CD4-positive, alpha-beta T cell treated with Interleukin-4 for 1 hour (primary cell): Measurements from ENCODE around the gene ROS1.

Experiments
- DNase-seq, 2 donors: peaks; one replicate each; pipeline ENCODE4 v3.0.0-alpha.2; 2020 to 2022

Gene ROS1

GRCh38 chr6:117306227-117306790, 119.4 kb downstream of the ROS1 start:
- DNase-seq = no peak

- DNase-seq = no peak
Measured at GRCh38 chr6:117304446-117304845, 121.3 kb downstream of the ROS1 start.

GRCh38 chr6:117303323-117303722, 122.4 kb downstream of the ROS1 start:
- DNase-seq = no peak

GRCh38 chr6:117298941-117299340, 126.8 kb downstream of the ROS1 start:
- DNase-seq = no peak

GRCh38 chr6:117290173-117290846, 135.4 kb downstream of the ROS1 start:
- no peak for DNase-seq

- DNase-seq = no peak
Measured at GRCh38 chr6:117288083-117288715, 137.5 kb downstream of the ROS1 start.

- DNase-seq = no peak
Measured at GRCh38 chr6:117280922-117281321, 144.8 kb downstream of the ROS1 start.

GRCh38 chr6:117276778-117277316, 148.9 kb downstream of the ROS1 start:
- no peak for DNase-seq

- no peak for DNase-seq
Measured at GRCh38 chr6:117275711-117276110, 150.0 kb downstream of the ROS1 start.

GRCh38 chr6:117275205-117275604, 150.5 kb downstream of the ROS1 start:
- no peak for DNase-seq

- DNase-seq = no peak
Measured at GRCh38 chr6:117272891-117273290, 152.9 kb downstream of the ROS1 start.

- no peak for DNase-seq
Measured at GRCh38 chr6:117272032-117272866, 153.5 kb downstream of the ROS1 start.

GRCh38 chr6:117270843-117271507, 154.8 kb downstream of the ROS1 start:
- no peak for DNase-seq

GRCh38 chr6:117270055-117270842, 155.5 kb downstream of the ROS1 start:
- no peak for DNase-seq

- no peak for DNase-seq
Measured at GRCh38 chr6:117269638-117270054, 156.1 kb downstream of the ROS1 start.

GRCh38 chr6:117268924-117269323, 156.8 kb downstream of the ROS1 start:
- DNase-seq = no peak

- no peak for DNase-seq
Measured at GRCh38 chr6:117267766-117268534, 157.8 kb downstream of the ROS1 start.

GRCh38 chr6:117267054-117267347, 158.7 kb downstream of the ROS1 start:
- no peak for DNase-seq

- no peak for DNase-seq
Measured at GRCh38 chr6:117266257-117267053, 159.3 kb downstream of the ROS1 start.
